ENCODE data around the gene PCNX2. TPM values are rescaled to one million over a fixed set of nuclear protein-coding genes. Genes with fewer than 3 reads are reported as not detected.

Gene PCNX2
- total and polyA plus RNA-seq, 2 donors (not counting 1 experiment from before 2014, with no cell fraction given): 17.6 to 34.7 TPM

- no peaks in the 10 kb centered on the region for H3K4me1 Mint-ChIP-seq
- TF ChIP-seq CTCF (IDR thresholded peaks at IDR 0.05) (no peak), EZH2 (IDR thresholded peaks at IDR 0.05; ENCODE audit: borderline replicate concordance, insufficient read depth, low read depth, low read length, poor library complexity, severe bottlenecking) (no peak)
- Histone ChIP-seq H3K9ac (ENCODE audit: low read length) (no peak overlapping the region), H3K4me1 (ENCODE audit: control insufficient read depth in 2 of 2, insufficient read depth in 2 of 2, low read length in 2 of 2) (peaks cover 0 to 2% of the 10 kb centered on the region in 2 donors), H2AFZ (ENCODE audit: insufficient read depth, low read depth, low read length, poor library complexity, severe bottlenecking) (no peak overlapping the region), H4K20me1 (ENCODE audit: control insufficient read depth, insufficient read depth, low read length, poor library complexity, severe bottlenecking) (no peaks in the 10 kb centered on the region), H3K36me3 (replicated peaks in 1 of 2; ENCODE audit: control extremely low read depth in 1 of 2, control insufficient read depth in 1 of 2, extremely low read depth in 1 of 2, insufficient read depth in 2 of 2, low read length in 1 of 2) (no peaks in the 10 kb centered on the region), H3K27ac (ENCODE audit: low read length in 2 of 2) (no peak overlapping the region), H3K9me3 (ENCODE audit: control extremely low read depth in 1 of 3, control insufficient read depth in 2 of 3, insufficient read depth in 1 of 3, low read length in 2 of 3) (no peaks in the 10 kb centered on the region), H3K4me2 (replicated peaks; ENCODE audit: low read depth, low read length, poor library complexity, severe bottlenecking) (no peak overlapping the region), H3K79me2 (ENCODE audit: control insufficient read depth, insufficient read depth, low read length) (no peaks in the 10 kb centered on the region), H3K4me3 (ENCODE audit: control extremely low read depth in 1 of 5, extremely low read depth in 1 of 5, insufficient read depth in 1 of 5, low read depth in 2 of 5, low read length in 4 of 5) (no peak overlapping the region), H3K27me3 (replicated peaks in 1 of 4; ENCODE audit: control extremely low read depth in 1 of 4, control insufficient read depth in 3 of 4, insufficient read depth in 4 of 4, low read length in 3 of 4) (no peaks in the 10 kb centered on the region)
- ATAC-seq (ENCODE audit: low read depth): no peak
- peaks cover 7% of the 10 kb centered on the region for H3K27me3 Mint-ChIP-seq
- ChIA-PET CTCF (interaction anchor here (2.5 kb wide), 1 partner anchor 10 kb away, joined by 7 read pairs; no protein-coding TSS in a partner anchor), POLR2A (no interaction called here)
- DNase-seq: no peak
- WGBS (ENCODE audit: insufficient coverage): no CpG with 5 or more reads among the region's 4 CpGs
- intact Hi-C loops (cut with micrococcal nuclease): no loop called here
- H3K9me3 Mint-ChIP-seq (ENCODE audit: insufficient read depth): no peaks in the 10 kb centered on the region
- H3K4me3 Mint-ChIP-seq: no peak overlapping the region
- no peak overlapping the region for H3K27ac Mint-ChIP-seq
These were observed 18.1 kb upstream of the PCNX2 start for GRCh38 chr1:233313434-233314155.

- peak; percentile 41 for ATAC-seq (ENCODE audit: low read depth)
- H3K4me2 ChIP-seq (replicated peaks; ENCODE audit: low read depth, low read length, poor library complexity, severe bottlenecking): no peak overlapping the region
These were observed 9.1 kb upstream of the PCNX2 start for GRCh38 chr1:233304489-233305102.

More at GRCh38 chr1:233304489-233305102, 9.1 kb upstream of the PCNX2 start:
- Histone ChIP-seq H2AFZ (ENCODE audit: insufficient read depth, low read depth, low read length, poor library complexity, severe bottlenecking) (no peak overlapping the region), H3K4me1 (ENCODE audit: control insufficient read depth in 2 of 2, insufficient read depth in 2 of 2, low read length in 2 of 2) (peaks cover 0 to 11% of the 10 kb centered on the region in 2 donors), H3K36me3 (replicated peaks in 1 of 2; ENCODE audit: control extremely low read depth in 1 of 2, control insufficient read depth in 1 of 2, extremely low read depth in 1 of 2, insufficient read depth in 2 of 2, low read length in 1 of 2) (no peaks in the 10 kb centered on the region), H3K27me3 (replicated peaks in 1 of 4; ENCODE audit: control extremely low read depth in 1 of 4, control insufficient read depth in 3 of 4, insufficient read depth in 4 of 4, low read length in 3 of 4) (peaks cover 0 to 5% (median 0%) of the 10 kb centered on the region in 4 experiments), H3K9ac (ENCODE audit: low read length) (no peak overlapping the region), H3K9me3 (ENCODE audit: control extremely low read depth in 1 of 3, control insufficient read depth in 2 of 3, insufficient read depth in 1 of 3, low read length in 2 of 3) (peaks cover 0 to 1% (median 0%) of the 10 kb centered on the region in 3 donors), H3K27ac (ENCODE audit: low read length in 2 of 2) (no peak overlapping the region), H3K79me2 (ENCODE audit: control insufficient read depth, insufficient read depth, low read length) (no peaks in the 10 kb centered on the region), H3K4me3 (ENCODE audit: control extremely low read depth in 1 of 5, extremely low read depth in 1 of 5, insufficient read depth in 1 of 5, low read depth in 2 of 5, low read length in 4 of 5) (no peak overlapping the region), H4K20me1 (ENCODE audit: control insufficient read depth, insufficient read depth, low read length, poor library complexity, severe bottlenecking) (no peaks in the 10 kb centered on the region)
- no peaks in the 10 kb centered on the region for H3K9me3 Mint-ChIP-seq (ENCODE audit: insufficient read depth)
- peak; percentile 59 for DNase-seq
- H3K4me3 Mint-ChIP-seq: no peak overlapping the region
- H3K27me3 Mint-ChIP-seq: peaks cover 6% of the 10 kb centered on the region
- TF ChIP-seq CTCF (IDR thresholded peaks at IDR 0.05): peak; percentile 98
- no peak for TF ChIP-seq EZH2 (IDR thresholded peaks at IDR 0.05; ENCODE audit: borderline replicate concordance, insufficient read depth, low read depth, low read length, poor library complexity, severe bottlenecking)
- peaks cover 5% of the 10 kb centered on the region for H3K4me1 Mint-ChIP-seq
- H3K27ac Mint-ChIP-seq: no peak overlapping the region
- POLR2A ChIA-PET: no interaction called here
- intact Hi-C loops (cut with micrococcal nuclease): loop anchor here (1.0 to 10.0 kb wide), 3 partner anchors 60 to 1010 kb away; no protein-coding TSS in a partner anchor
- WGBS (ENCODE audit: insufficient coverage): no CpG with 5 or more reads among the region's 1 CpG
- CTCF ChIA-PET: interaction anchor here (0.6 to 5.2 kb wide), 22 partner anchors 8 to 1005 kb away, joined by 3 to 55 read pairs (median 4); no protein-coding TSS in a partner anchor

Measured in B cell (primary cell).